ENCODE data around the gene PLK5.

Gene PLK5

GRCh38 chr19:1561236-1561842, 37.5 kb downstream of the PLK5 start:
- no peak overlapping the region for H3K4me3 ChIP-seq (ENCODE audit: low read length, poor library complexity, severe bottlenecking)
- H4K20me1 ChIP-seq (ENCODE audit: insufficient read depth, low read length, poor library complexity, severe bottlenecking), result peaks cover 12% of the 10 kb centered on the region
- peaks cover 31% of the 10 kb centered on the region for H3K79me2 ChIP-seq (ENCODE audit: insufficient read depth, low read length)
- H3K36me3 ChIP-seq (ENCODE audit: insufficient read depth, low read length), result no peaks in the 10 kb centered on the region
- no peak overlapping the region for H3K4me2 ChIP-seq (ENCODE audit: low read depth, low read length, poor library complexity, severe bottlenecking)
- H3K9me2 ChIP-seq (replicated peaks; ENCODE audit: low read depth, low read length), result no peaks in the 10 kb centered on the region
- no peaks in the 10 kb centered on the region for H3K27me3 ChIP-seq (ENCODE audit: insufficient read depth, low read length, poor library complexity, severe bottlenecking)
- TF ChIP-seq, protein P1, sequence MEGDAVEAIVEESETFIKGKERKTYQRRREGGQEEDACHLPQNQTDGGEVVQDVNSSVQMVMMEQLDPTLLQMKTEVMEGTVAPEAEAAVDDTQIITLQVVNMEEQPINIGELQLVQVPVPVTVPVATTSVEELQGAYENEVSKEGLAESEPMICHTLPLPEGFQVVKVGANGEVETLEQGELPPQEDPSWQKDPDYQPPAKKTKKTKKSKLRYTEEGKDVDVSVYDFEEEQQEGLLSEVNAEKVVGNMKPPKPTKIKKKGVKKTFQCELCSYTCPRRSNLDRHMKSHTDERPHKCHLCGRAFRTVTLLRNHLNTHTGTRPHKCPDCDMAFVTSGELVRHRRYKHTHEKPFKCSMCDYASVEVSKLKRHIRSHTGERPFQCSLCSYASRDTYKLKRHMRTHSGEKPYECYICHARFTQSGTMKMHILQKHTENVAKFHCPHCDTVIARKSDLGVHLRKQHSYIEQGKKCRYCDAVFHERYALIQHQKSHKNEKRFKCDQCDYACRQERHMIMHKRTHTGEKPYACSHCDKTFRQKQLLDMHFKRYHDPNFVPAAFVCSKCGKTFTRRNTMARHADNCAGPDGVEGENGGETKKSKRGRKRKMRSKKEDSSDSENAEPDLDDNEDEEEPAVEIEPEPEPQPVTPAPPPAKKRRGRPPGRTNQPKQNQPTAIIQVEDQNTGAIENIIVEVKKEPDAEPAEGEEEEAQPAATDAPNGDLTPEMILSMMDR (conservative IDR thresholded peaks at IDR 0.05; ENCODE audit: low read length), result no peak
- TF ChIP-seq EZH2phosphoT487 (IDR thresholded peaks at IDR 0.05; ENCODE audit: borderline replicate concordance), result no peak
- no peaks in the 10 kb centered on the region for H3K9me3 ChIP-seq (ENCODE audit: insufficient read depth, low read depth, low read length)
- no peak overlapping the region for H3K9ac ChIP-seq (ENCODE audit: low read depth, low read length, poor library complexity, severe bottlenecking)
- no peak overlapping the region for H2AFZ ChIP-seq (ENCODE audit: low read length)
- no peaks in the 10 kb centered on the region for H3F3A ChIP-seq (ENCODE audit: low read depth)
- peaks cover 5% of the 10 kb centered on the region for H3K4me1 ChIP-seq (ENCODE audit: insufficient read depth, low read length, poor library complexity, severe bottlenecking)

- Histone ChIP-seq H3K27me3 (ENCODE audit: insufficient read depth, low read length, poor library complexity, severe bottlenecking) (no peaks in the 10 kb centered on the region), H3K79me2 (ENCODE audit: insufficient read depth, low read length) (peaks cover 40% of the 10 kb centered on the region), H2AFZ (ENCODE audit: low read length) (no peak overlapping the region), H3K4me1 (ENCODE audit: insufficient read depth, low read length, poor library complexity, severe bottlenecking) (peaks cover 5% of the 10 kb centered on the region), H3F3A (ENCODE audit: low read depth) (no peaks in the 10 kb centered on the region), H3K4me3 (ENCODE audit: low read length, poor library complexity, severe bottlenecking) (no peak overlapping the region), H3K9me2 (replicated peaks; ENCODE audit: low read depth, low read length) (no peaks in the 10 kb centered on the region), H3K36me3 (ENCODE audit: insufficient read depth, low read length) (no peaks in the 10 kb centered on the region), H3K9me3 (ENCODE audit: insufficient read depth, low read depth, low read length) (no peaks in the 10 kb centered on the region), H4K20me1 (ENCODE audit: insufficient read depth, low read length, poor library complexity, severe bottlenecking) (peaks cover 12% of the 10 kb centered on the region), H3K4me2 (ENCODE audit: low read depth, low read length, poor library complexity, severe bottlenecking) (peak overlapping the region; percentile 16), H3K9ac (ENCODE audit: low read depth, low read length, poor library complexity, severe bottlenecking) (no peak overlapping the region)
- TF ChIP-seq, protein P1 (conservative IDR thresholded peaks at IDR 0.05; ENCODE audit: low read length), result no peak
These were observed 39.4 kb downstream of the PLK5 start for GRCh38 chr19:1563251-1563650.

- Histone ChIP-seq H3K9ac (ENCODE audit: low read depth, low read length, poor library complexity, severe bottlenecking) (peak overlapping the region; percentile 54), H3K27me3 (ENCODE audit: insufficient read depth, low read length, poor library complexity, severe bottlenecking) (no peaks in the 10 kb centered on the region), H2AFZ (ENCODE audit: low read length) (no peak overlapping the region), H3K9me3 (ENCODE audit: insufficient read depth, low read depth, low read length) (no peaks in the 10 kb centered on the region), H3K79me2 (ENCODE audit: insufficient read depth, low read length) (peaks cover 36% of the 10 kb centered on the region), H3K9me2 (replicated peaks; ENCODE audit: low read depth, low read length) (no peaks in the 10 kb centered on the region), H3K4me1 (ENCODE audit: insufficient read depth, low read length, poor library complexity, severe bottlenecking) (peaks cover 10% of the 10 kb centered on the region), H4K20me1 (ENCODE audit: insufficient read depth, low read length, poor library complexity, severe bottlenecking) (peaks cover 7% of the 10 kb centered on the region), H3K4me3 (ENCODE audit: low read length, poor library complexity, severe bottlenecking) (peak overlapping the region; percentile 45), H3K4me2 (ENCODE audit: low read depth, low read length, poor library complexity, severe bottlenecking) (peak overlapping the region; percentile 59), H3K36me3 (ENCODE audit: insufficient read depth, low read length) (no peaks in the 10 kb centered on the region), H3F3A (ENCODE audit: low read depth) (no peaks in the 10 kb centered on the region)
- no peak for TF ChIP-seq EZH2phosphoT487 (IDR thresholded peaks at IDR 0.05; ENCODE audit: borderline replicate concordance)
- TF ChIP-seq, protein P1 (conservative IDR thresholded peaks at IDR 0.05; ENCODE audit: low read length), result no peak
These were observed 42.7 kb downstream of the PLK5 start for GRCh38 chr19:1566392-1567115.
